Stomach (tissue), 9 donors: Measurements from ENCODE around the gene FITM1. TPM values are rescaled to one million over a fixed set of nuclear protein-coding genes. Genes with fewer than 3 reads are reported as not detected.

Experiments used
- DNase-seq, 2 donors: peaks; one replicate each; pipeline versions ENCODE4 v3.0.0 to v3.0.0-alpha.2; 2013 to 2019
- H3K27ac ChIP-seq, 5 donors: fragments of 200-600 bp in 4 of 5; sonication (generic) in 4 of 5; one replicate each; pipeline ENCODE4 v1.5.1; 2013 to 2019; ENCODE audit warnings: mild to moderate bottlenecking in 1 of 5, moderate library complexity in 1 of 5
- H3K27me3 ChIP-seq, 3 donors: fragments of 200-600 bp; sonication (generic); one replicate each; pipeline ENCODE4 v1.5.1; 2017 to 2019; ENCODE audit warnings: mixed run types in 1 of 3
- H3K36me3 ChIP-seq, 4 donors: fragments of 200-600 bp; sonication (generic); 1 replicate in 3 of 4; 2 replicates in 1 of 4; pipeline ENCODE4 v1.5.1; 2016 to 2019
- H3K4me1 ChIP-seq, 4 donors: fragments of 200-600 bp; sonication (generic); one replicate each; pipeline ENCODE4 v1.5.1; 2016 to 2019
- H3K4me3 ChIP-seq, 4 donors: fragments of 200-600 bp; sonication (generic) in 3 of 4; one replicate each; pipeline ENCODE4 v1.5.1; 2016 to 2019; ENCODE audit warnings: mild to moderate bottlenecking in 1 of 4
- H3K9me3 ChIP-seq, 4 donors: fragments of 200-600 bp; sonication (generic); one replicate each; pipeline ENCODE4 v1.5.1; 2016 to 2019
- CTCF ChIP-seq, 7 experiments: fragments of 450-650 bp in 4 of 7; fragments of 200-600 bp in 3 of 7; sonication (generic) in 3 of 7; IDR thresholded peaks; one replicate each; pipeline ENCODE4 v1.5.1; 2016 to 2019; ENCODE audit warnings: antibody characterized with exemption in 7 of 7, control low read depth in 2 of 7, mild to moderate bottlenecking in 1 of 7
- EP300 ChIP-seq: sonication (generic); formaldehyde crosslinking; IDR thresholded peaks from one replicate; pipeline ENCODE4 v1.6.1; 2017; ENCODE audit warnings: antibody characterized with exemption
- POLR2A ChIP-seq, 4 donors: fragments of 450-650 bp; IDR thresholded peaks; one replicate each; pipeline ENCODE4 v1.6.1; 2016; ENCODE audit warnings: antibody characterized with exemption in 4 of 4, control low read depth in 2 of 4, mild to moderate bottlenecking in 1 of 4, moderate library complexity in 1 of 4
- POLR2AphosphoS5 ChIP-seq, 3 donors: sonication (generic); formaldehyde crosslinking; IDR thresholded peaks; one replicate each; pipeline ENCODE4 v1.6.1; 2016; ENCODE audit warnings: antibody characterized with exemption in 3 of 3
- WGBS, 5 donors: extraction: QIAGEN DNeasy Blood & Tissue Kit in 3 of 5; methylation state at CpG; one replicate each; pipeline versions ENCODE4 v1.1.5 to v1.1.7; 2013 to 2018; 5-methylcytosine and 5-hydroxymethylcytosine counted together
- intact Hi-C: fragments of 100-400 bp; cut with DNase I; formaldehyde crosslinking; loops from one replicate; pipeline ENCODE4 v1.15.1; 2023; ENCODE audit warnings: low total_unique reads
- polyA plus RNA-seq, 3 donors: library from polyadenylated mRNA; stranded (reverse); fragments of 200-250 nt; gene quantifications; one replicate each; pipeline ENCODE4 v1.2.3, GENCODE V29; 2013
- total RNA-seq, 5 donors: library from RNA; depleted of rRNA; stranded (reverse); fragments of >200 nt; gene quantifications; one replicate each; pipeline versions ENCODE4 v1.1.0 to v1.2.3, GENCODE V29; 2014 to 2016
- donor health status: healthy with polysubstance abuse.
- donor health status: Bipolar disorder and iron deficiency.
- donor health status: healthy.

The FITM1 gene
- total and polyA plus RNA-seq, 8 donors, result 0.87 to 80.5 (median 2.2) TPM; not detected in 3

DNA sequence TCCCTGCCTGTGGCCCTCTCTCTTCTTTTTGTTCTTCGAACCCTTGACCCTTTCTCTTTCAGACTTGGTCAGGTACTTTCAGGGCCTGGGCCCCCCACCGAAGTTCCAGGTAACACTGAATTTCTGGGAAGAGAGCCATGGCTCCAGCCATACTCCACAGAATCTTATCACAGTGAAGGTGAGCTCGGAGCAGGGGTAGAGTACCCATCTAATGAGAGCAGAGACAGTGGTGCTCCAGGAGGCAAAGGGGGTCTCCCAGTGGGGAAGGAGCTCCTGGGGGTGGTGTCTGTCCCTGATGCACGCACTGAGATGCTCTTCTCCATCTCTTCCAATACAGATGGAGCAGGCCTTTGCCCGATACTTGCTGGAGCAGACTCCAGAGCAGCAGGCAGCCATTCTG, 35.3 kb downstream of the FITM1 start:
- H3K36me3 ChIP-seq, result peaks cover 37 to 79% (median 71%) of the 10 kb centered on the region in 4 donors
- intact Hi-C loops, result no loop called here
- no peak for DNase-seq
- H3K4me3 ChIP-seq, result no peak overlapping the region
- WGBS, 5 donors, result 75 to 90% (median 80%) methylated on average over 5 of the region's 5 CpGs
- no peak overlapping the region for H3K27ac ChIP-seq
- H3K27me3 ChIP-seq, result no peaks in the 10 kb centered on the region
- H3K9me3 ChIP-seq, result no peaks in the 10 kb centered on the region
- no peak for TF ChIP-seq EP300
- no peak for TF ChIP-seq POLR2A (IDR thresholded peaks at IDR 0.05)
- no peak for TF ChIP-seq POLR2AphosphoS5 (IDR thresholded peaks at IDR 0.05)
- TF ChIP-seq CTCF (IDR thresholded peaks at IDR 0.05), result no peak
- H3K4me1 ChIP-seq, result peaks cover 20 to 68% (median 40%) of the 10 kb centered on the region in 4 donors

DNA sequence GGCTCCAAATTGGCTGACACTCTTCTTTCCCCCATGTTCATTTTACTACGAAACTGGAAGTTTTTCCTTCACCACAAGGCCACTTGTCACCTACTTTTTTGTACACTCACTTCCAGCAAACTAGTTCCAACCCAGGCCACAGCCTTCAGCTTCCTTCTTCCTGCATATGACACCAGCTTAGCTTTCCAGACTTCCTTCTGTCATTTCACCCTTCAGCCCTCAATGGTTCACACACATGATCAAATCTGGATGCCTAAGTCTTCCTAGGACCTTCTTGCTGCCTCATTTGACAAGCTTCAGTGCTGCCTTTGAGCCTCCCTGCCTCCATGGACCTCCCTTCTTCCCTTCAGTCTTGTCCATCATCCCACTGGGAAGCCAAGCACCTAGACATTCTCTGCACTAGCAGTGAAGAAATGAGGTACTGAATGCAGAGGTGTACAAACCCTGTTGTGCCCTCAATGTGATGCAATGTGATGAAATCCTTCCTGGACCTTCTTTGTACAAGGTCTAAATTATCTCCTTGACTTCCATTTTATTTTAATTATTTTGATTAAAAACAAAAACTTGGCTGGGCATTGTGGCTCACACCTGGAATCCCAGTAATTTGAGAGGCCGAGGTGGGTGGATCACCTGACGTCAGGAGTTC, 37.1 kb downstream of the FITM1 start:
- peak overlapping the region in 2 of 5 donors; percentile 22 to 44 for H3K27ac ChIP-seq
- peaks cover 8 to 75% (median 44%) of the 10 kb centered on the region in 4 donors for H3K4me1 ChIP-seq
- WGBS, 5 donors, result 80 to 95% (median 89%) methylated on average over 3 of the region's 3 CpGs
- H3K27me3 ChIP-seq, result no peaks in the 10 kb centered on the region
- H3K36me3 ChIP-seq, result peaks cover 37 to 77% (median 70%) of the 10 kb centered on the region in 4 donors
- DNase-seq, result no peak
- intact Hi-C loops, result no loop called here
- TF ChIP-seq POLR2AphosphoS5 (IDR thresholded peaks at IDR 0.05) (no peak), POLR2A (IDR thresholded peaks at IDR 0.05) (no peak), EP300 (no peak), CTCF (IDR thresholded peaks at IDR 0.05) (no peak)
- no peaks in the 10 kb centered on the region for H3K9me3 ChIP-seq
- no peak overlapping the region for H3K4me3 ChIP-seq

DNA sequence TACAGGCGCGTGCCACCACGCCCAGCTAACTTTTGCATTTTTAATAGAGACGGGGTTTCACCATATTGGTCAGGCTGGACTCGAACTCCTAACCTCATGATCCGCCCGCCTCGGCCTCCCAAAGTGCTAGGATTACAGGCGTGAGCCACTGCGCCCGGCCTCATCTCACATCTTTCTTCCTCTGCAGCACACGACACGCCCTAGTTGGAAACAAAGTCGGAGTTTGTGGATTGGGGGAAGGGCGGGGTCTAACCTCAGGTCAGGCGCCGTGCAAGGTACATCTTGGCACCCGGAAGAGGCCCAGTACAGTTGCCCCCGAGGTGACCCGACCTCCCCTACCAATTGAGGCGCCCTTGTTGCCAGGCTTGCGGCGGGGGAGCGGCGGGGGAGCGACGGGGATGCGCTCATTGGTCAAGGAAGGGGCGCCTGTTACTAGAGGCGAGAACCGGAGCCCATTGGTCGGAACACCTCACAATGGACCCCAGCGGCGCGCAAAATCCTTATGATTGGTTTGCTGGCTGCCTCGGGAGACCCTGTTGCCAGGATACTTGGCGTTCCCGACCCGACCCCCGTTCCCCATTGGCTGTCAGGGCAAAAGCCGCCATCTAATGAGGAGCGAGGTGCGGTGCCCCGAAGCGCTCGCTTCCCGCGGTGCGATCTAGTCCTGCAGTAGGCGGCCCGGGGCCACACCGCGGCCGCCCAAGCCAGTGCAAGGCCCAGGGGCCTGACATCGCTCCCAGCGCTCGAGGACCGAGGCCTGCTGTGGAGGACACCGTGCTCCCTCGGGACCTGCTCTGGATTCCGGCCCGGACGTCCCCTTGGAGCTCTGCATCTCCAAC, 41.2 kb downstream of the FITM1 start, which contains the start of gene REC8:
Gene REC8, plus strand, starts transcription at position 659 of the 839 bp plus-strand sequence. CDS start 473 bp downstream, outside the sequence.
- WGBS, 5 donors, result 6 to 17% (median 8%) methylated on average over 41 to 63 of the region's 63 CpGs
- TF ChIP-seq POLR2AphosphoS5 (IDR thresholded peaks at IDR 0.05) (peak; percentile 6 to 71 (median 49)), EP300 (no peak), CTCF (IDR thresholded peaks at IDR 0.05) (peak in 1 of 7 experiments; percentile 11), POLR2A (IDR thresholded peaks at IDR 0.05) (peak in 1 of 4 donors; percentile 33)
- peak within 1 kb of the TSS; percentile 67 to 79 (median 75) for H3K27ac ChIP-seq
- peak; percentile 82 to 98 for DNase-seq
- no peaks in the 10 kb centered on the region for H3K27me3 ChIP-seq
- H3K36me3 ChIP-seq, result peaks cover 5 to 70% (median 64%) of the 10 kb centered on the region in 4 donors
- intact Hi-C loops, result no loop called here
- H3K4me3 ChIP-seq, result peak within 1 kb of the TSS; percentile 46 to 52 (median 48)
- H3K4me1 ChIP-seq, result peaks cover 0 to 48% (median 22%) of the 10 kb centered on the region in 4 donors
- H3K9me3 ChIP-seq, result no peaks in the 10 kb centered on the region

GRCh38 chr14:24172261-24172860, 41.9 kb downstream of the FITM1 start:
- peak in 1 of 2 donors; percentile 62 for DNase-seq
- WGBS, 5 donors, result 16 to 38% (median 28%) methylated on average over 25 to 30 of the region's 30 CpGs
- H3K9me3 ChIP-seq, result no peaks in the 10 kb centered on the region
- peaks cover 0 to 41% (median 22%) of the 10 kb centered on the region in 4 donors for H3K4me1 ChIP-seq
- TF ChIP-seq POLR2A (IDR thresholded peaks at IDR 0.05), result no peak
- no peak for TF ChIP-seq POLR2AphosphoS5 (IDR thresholded peaks at IDR 0.05)
- no peak for TF ChIP-seq EP300
- H3K36me3 ChIP-seq, result peaks cover 13 to 70% (median 64%) of the 10 kb centered on the region in 4 donors
- peak overlapping the region; percentile 46 to 52 (median 48) for H3K4me3 ChIP-seq
- peak overlapping the region; percentile 67 to 79 (median 75) for H3K27ac ChIP-seq
- H3K27me3 ChIP-seq, result no peaks in the 10 kb centered on the region
- intact Hi-C loops, result no loop called here
